Ectodermal cell (in vitro differentiated cells): ENCODE results near the gene ATP6V1A.
A peak's percentile ranks its signal among the peaks of the same experiment; 100 is the strongest.

Source experiments
- H3K27ac ChIP-seq: 2 replicates; pipeline ENCODE4 v1.7.0; 2013; ENCODE audit warnings: mild to moderate bottlenecking, low read depth, low read length; ENCODE audit not compliant: insufficient read depth, poor library complexity, severe bottlenecking
- H3K27me3 ChIP-seq: 2 replicates; pipeline ENCODE4 v1.7.0; 2013; ENCODE audit warnings: mild to moderate bottlenecking, low read length; ENCODE audit not compliant: insufficient read depth, control insufficient read depth, poor library complexity, severe bottlenecking
- H3K36me3 ChIP-seq: one replicate; pipeline ENCODE4 v1.7.0; 2013; ENCODE audit warnings: low read length; ENCODE audit not compliant: control insufficient read depth, insufficient read depth
- H3K4me1 ChIP-seq: one replicate; pipeline ENCODE4 v1.7.0; 2013; ENCODE audit warnings: low read length; ENCODE audit not compliant: control insufficient read depth, insufficient read depth
- H3K4me3 ChIP-seq: 2 replicates; pipeline ENCODE4 v1.7.0; 2013; ENCODE audit warnings: low read depth, low read length, control low read depth; ENCODE audit not compliant: insufficient read depth
- H3K9me3 ChIP-seq: 2 replicates; pipeline ENCODE4 v1.7.0; 2013; ENCODE audit warnings: mild to moderate bottlenecking, low read length, moderate library complexity; ENCODE audit not compliant: control insufficient read depth
- WGBS, 2 experiments: methylation state at CpG; one replicate each; pipeline ENCODE4 v1.1.7; 2013; ENCODE audit warnings: missing lambda C conversion rate in 2 of 2; 5-methylcytosine and 5-hydroxymethylcytosine counted together

ATP6V1A gene

DNA sequence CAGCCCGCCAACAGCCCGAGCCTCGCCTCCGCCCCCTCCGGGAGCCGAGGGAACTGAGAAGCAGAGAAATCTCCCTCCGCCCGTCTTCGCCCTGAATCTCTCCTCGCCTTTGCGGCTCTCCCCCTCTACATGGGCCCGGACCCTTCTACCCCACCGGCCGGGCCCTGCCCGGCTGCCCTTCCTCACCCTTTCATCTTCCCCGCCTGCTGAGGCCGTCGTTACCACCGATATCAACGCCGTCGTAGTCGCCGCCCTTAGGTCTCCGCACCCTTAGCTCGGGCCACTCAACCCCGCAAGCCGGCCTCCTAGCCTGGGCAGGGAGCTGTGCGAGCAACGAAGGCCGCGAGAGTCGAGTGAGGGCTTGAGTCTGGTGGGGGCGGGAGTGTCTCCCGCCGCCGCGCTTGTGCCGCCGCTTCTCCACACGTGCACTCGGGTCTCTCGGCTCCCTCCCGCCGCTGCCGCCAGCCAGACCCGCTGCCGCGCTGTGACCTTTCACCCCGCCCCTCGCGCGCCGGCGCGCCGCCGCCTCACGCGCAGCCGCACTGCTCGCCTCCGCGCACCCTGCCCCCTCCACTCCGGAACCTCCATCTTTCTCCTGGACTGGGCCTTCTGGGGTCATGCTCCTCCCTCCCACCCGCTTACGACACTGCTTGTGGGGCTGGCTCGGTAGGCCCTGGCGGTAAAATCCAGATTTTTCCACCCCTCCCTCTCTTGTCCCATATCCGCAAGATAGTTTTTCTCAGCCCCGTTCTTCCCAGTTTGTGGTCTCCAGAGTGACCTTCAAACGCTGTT, 883 bp upstream of the ATP6V1A start, which contains the start of gene NAA50:
Gene NAA50 (minus strand): TSS at position 494 of the 792 bp plus-strand sequence. CDS start 300 bp downstream, at position 194.
- peak within 1 kb of the TSS; percentile 97 for H3K4me3 ChIP-seq
- peaks cover 7% of the 10 kb centered on the region for H3K4me1 ChIP-seq
- H3K9me3 ChIP-seq, result no peaks in the 10 kb centered on the region
- H3K27ac ChIP-seq, result peak within 1 kb of the TSS; percentile 100
- H3K27me3 ChIP-seq, result no peaks in the 10 kb centered on the region
- no peaks in the 10 kb centered on the region for H3K36me3 ChIP-seq
- WGBS, 2 experiments, result 0% methylated on average over 72 of the region's 72 CpGs

DNA sequence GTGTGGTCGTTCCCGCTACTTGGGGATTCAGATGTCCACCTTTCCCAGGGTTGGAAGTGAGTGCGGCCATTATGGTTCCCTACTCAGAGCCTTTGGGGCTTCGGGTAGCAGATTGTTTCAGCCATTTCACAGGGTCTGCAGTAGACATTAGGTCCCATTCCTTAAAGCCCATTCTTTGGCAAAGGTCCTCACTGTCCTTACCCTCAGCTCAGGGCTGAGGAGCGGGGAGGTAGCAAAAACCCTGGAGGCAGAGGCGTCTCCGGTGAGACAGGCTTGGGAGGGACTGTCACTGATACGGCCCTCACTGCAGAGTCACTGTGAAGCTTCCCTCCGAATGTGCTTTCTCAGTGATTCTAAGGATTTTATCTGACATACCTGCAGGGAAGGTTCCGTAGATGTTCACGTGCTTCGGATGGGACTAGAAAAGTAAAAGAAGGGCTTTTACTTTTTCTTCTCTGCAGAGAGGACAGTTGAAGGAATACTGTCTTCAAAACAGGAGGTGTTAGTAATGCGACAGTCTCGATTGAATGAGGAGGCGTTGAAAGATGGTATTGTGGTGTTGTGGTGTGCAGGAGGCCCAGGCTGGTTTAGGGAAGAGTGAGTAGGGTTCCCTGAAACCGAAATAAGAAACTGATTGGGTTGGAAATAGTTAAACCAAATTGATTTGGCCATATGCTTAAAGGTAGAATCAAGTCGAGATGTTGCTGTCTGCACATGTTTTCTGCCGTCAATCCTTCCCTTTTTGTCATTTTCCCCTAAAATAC, 630 bp downstream of the ATP6V1A start:
- H3K27me3 ChIP-seq, result no peaks in the 10 kb centered on the region
- H3K9me3 ChIP-seq, result no peaks in the 10 kb centered on the region
- no peaks in the 10 kb centered on the region for H3K36me3 ChIP-seq
- H3K27ac ChIP-seq, result peak overlapping the region; percentile 69
- H3K4me3 ChIP-seq, result peak overlapping the region; percentile 97
- H3K4me1 ChIP-seq, result peaks cover 7% of the 10 kb centered on the region
- 4 to 5% methylated on average over 18 of the region's 18 CpGs for WGBS, 2 experiments

DNA sequence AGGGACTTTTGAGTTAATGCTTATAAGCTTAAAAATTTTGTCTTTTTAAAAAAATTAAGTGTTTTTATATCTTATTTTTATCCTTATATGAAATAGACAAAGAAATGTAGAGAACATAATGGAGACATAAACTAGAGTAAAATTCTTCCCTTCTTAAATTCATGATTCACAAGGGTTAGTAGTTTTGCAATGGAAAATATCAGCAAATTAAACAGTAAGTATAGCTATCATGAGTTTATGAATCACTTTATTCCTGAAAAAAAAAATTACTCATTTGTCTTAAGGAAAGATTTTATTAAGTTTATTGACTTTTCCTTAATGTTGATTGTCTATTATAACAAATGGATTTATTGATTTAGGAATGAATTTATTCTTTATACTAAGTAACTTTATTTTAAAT, 4.3 kb downstream of the ATP6V1A start:
- Histone ChIP-seq H3K9me3 (no peaks in the 10 kb centered on the region), H3K27me3 (no peaks in the 10 kb centered on the region), H3K4me1 (peaks cover 7% of the 10 kb centered on the region), H3K36me3 (no peaks in the 10 kb centered on the region), H3K4me3 (no peak overlapping the region), H3K27ac (no peak overlapping the region)

DNA sequence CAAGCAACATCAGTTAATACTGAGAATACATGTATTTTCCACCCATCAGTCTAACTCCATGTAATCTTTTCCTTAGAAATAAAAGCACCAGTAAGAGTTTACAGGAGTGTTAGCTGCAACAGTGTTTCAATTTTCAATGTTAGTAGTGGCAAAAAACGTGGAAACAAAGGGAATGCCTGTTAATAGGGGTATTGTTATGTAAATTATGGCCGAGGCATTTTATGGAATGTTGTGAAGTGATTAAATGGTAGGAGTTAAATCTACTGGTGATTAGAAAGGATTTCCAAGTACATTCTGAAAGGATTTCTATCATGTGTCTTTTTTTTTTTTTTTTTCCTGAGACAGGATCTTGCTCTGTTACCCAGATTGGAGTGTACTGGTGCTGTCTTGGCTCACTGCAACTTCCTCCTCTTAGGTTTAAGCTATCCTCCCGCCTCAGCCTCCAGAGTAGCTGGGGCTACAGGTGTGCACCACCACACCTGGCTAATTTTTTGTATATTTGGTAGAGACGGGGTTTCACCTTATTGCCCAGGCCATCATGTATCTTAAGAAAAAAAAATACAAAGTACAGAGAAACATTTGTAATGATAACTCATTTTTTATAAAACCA, 6.6 kb downstream of the ATP6V1A start:
- Histone ChIP-seq H3K36me3 (no peaks in the 10 kb centered on the region), H3K27ac (no peak overlapping the region), H3K9me3 (no peaks in the 10 kb centered on the region), H3K4me3 (no peak overlapping the region), H3K27me3 (no peaks in the 10 kb centered on the region), H3K4me1 (no peaks in the 10 kb centered on the region)
- WGBS, 2 experiments, result 35 to 55% methylated on average over 3 to 4 of the region's 4 CpGs

DNA sequence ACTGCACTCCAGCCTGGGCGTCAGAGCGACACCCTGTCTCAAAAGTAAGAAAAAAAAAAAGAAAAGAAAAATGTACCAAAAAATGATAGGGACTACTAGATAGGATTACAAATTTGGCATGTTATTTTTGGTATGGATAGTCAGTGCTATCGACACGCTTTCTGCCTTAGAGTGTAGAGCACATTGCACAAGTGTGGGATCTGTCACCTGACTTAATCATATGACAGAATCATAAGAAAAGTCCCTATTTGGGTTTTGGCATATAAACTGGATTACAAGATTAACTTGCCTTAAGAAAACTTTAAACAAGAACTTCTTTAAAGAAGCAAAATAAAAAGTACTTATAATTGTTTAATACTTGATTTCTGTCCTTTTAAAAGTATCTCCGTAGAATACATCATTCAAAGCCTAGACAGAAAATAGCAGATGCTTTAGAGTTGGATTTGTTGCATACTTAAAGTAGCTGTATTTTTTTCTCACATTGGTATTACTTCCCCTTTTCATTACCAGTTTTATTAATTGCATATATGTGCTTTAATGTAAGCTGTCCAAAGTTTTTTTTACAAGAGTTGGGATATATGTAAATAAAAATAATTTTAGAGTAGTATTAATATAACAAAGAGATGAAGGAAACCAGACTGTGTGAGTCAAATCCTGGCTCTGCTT, 7.8 kb downstream of the ATP6V1A start:
- no peaks in the 10 kb centered on the region for H3K4me1 ChIP-seq
- WGBS, 2 experiments, result 90 to 98% methylated on average over 4 of the region's 5 CpGs
- H3K9me3 ChIP-seq, result no peaks in the 10 kb centered on the region
- H3K27ac ChIP-seq, result no peak overlapping the region
- no peaks in the 10 kb centered on the region for H3K36me3 ChIP-seq
- H3K4me3 ChIP-seq, result no peak overlapping the region
- H3K27me3 ChIP-seq, result no peaks in the 10 kb centered on the region

DNA sequence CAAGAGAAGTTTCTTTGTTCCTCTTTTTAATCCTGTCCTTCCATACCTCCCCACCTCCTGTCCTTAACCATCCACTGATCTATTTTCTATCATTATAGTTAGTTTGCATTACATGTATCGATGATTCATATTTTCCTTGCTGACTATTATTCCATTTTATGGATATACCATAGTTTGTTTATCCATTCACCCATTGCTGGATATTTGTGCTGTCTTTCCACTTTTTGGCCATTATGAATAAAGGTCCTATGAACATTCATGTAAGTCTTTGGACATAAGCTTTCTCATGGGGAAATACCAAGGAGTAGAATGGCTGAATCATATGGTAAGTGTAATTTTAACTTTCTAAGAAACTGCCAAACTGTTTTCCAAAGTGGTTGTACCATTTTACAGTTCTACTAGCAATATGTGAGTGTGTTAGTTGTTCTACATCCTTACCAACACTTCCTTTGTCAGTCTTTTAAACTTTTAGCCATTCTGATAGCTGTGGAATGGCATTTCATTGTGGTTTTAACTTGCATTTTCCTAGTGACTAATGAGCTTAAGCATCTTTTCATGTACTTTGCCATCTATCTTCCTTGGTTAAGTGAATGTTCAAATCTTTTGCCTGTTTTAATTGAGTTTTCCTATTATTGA, 11.7 kb downstream of the ATP6V1A start:
- Histone ChIP-seq H3K27ac (no peak overlapping the region), H3K4me3 (no peak overlapping the region), H3K36me3 (no peaks in the 10 kb centered on the region), H3K4me1 (no peaks in the 10 kb centered on the region), H3K27me3 (no peaks in the 10 kb centered on the region), H3K9me3 (no peaks in the 10 kb centered on the region)
- no CpG with 5 or more reads among the region's 1 CpG for WGBS, 2 experiments

DNA sequence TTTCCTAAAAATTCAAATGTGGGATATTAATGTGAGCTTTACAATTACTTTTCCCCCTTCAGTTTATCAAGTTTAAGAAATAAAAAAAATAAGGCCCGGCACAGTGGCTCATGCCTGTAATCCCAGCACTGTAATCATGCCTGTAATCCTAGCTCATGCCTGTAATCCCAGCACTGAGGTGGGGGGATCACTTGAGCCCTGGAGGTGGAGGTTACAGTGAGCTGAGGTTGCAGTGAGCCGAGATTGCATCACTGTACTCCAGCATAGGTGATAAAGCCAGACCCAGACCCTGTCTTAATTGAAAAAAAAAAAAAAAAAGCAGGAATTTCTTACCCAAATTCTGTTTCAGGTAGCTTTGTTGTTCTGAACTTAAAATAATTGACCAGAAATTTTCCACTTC, 17.9 kb downstream of the ATP6V1A start:
- Histone ChIP-seq H3K27ac (no peak overlapping the region), H3K4me1 (no peaks in the 10 kb centered on the region), H3K9me3 (no peaks in the 10 kb centered on the region), H3K4me3 (no peak overlapping the region), H3K27me3 (no peaks in the 10 kb centered on the region), H3K36me3 (no peaks in the 10 kb centered on the region)
- WGBS, 2 experiments, result 81 to 94% methylated on average over 2 of the region's 2 CpGs

DNA sequence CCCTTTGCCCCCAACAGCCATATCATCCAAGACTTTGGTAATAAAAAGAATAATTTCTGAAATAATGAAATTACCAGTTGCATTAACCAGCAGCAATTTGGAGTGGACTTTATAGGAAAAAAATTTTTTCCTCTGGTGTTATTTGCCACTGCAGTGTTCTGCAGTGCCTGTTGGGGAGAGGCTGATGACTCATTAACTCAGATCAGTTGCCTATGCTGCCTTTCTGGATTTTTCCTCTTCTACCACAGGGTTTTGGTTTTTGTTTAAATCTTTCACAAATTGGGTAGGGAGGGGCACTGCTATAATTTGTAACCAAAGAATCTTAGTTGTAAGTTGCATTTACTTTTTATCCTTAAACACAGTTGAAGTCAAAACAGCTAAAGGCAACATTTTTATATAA, 22.7 kb downstream of the ATP6V1A start:
- H3K27me3 ChIP-seq, result no peaks in the 10 kb centered on the region
- H3K36me3 ChIP-seq, result no peaks in the 10 kb centered on the region
- H3K4me1 ChIP-seq, result no peaks in the 10 kb centered on the region
- no peak overlapping the region for H3K27ac ChIP-seq
- H3K9me3 ChIP-seq, result no peaks in the 10 kb centered on the region
- H3K4me3 ChIP-seq, result no peak overlapping the region

DNA sequence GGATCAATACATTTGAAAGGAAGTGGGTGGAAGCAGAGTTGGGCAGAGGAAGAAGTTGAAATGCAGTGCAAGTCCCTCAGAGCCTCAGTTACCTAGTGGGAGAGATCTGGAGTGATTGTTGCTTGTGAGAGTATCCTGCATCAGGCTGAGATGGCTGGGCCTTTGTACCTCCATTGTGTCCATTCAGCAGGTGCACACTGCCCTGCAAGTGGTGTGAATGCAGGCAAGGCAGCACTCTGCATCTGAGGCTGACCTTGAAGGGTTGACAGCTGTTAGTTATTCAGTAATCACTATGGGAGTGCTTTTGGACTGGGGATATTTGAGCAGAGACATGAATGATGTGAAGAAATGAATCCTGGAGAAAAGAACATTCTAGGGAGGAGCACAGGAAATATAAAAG, 25.2 kb downstream of the ATP6V1A start:
- Histone ChIP-seq H3K27ac (no peak overlapping the region), H3K9me3 (no peaks in the 10 kb centered on the region), H3K27me3 (no peaks in the 10 kb centered on the region), H3K4me1 (no peaks in the 10 kb centered on the region), H3K4me3 (no peak overlapping the region), H3K36me3 (no peaks in the 10 kb centered on the region)
